ENCODE measurements around the gene TERF2IP. TPM values are rescaled to one million over a fixed set of nuclear protein-coding genes. Genes with fewer than 3 reads are reported as not detected.

Gene TERF2IP
- total RNA-seq, 1 donor, result 39.1 TPM

DNA sequence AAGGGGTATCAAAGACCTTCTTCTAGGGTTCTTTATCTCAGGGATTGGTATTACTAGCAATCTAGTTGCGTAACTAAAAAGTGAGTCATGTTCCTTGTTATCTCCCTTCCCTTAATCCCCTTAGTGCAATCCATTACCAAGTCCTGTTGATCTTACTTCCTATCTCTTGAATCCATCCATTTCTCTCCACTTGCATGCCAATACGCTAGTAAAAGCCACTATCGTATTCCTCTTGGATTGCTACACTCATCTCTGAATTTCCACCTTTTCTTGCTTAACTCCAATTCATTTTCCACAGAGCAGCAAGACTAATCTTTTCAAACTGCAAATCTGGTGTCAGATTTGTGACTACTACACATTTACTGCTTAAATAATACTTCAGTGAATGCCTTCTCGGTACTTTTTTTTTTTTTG is 22.6 kb upstream of the TERF2IP start:
- no peaks in the 10 kb centered on the region for H4K20me1 ChIP-seq (ENCODE audit: insufficient read depth, low read length)
- no peak for DNase-seq (ENCODE audit: insufficient read length, low spot score, missing footprints)
- no peak overlapping the region for H3K4me2 ChIP-seq (ENCODE audit: insufficient read depth, low read length)

DNA sequence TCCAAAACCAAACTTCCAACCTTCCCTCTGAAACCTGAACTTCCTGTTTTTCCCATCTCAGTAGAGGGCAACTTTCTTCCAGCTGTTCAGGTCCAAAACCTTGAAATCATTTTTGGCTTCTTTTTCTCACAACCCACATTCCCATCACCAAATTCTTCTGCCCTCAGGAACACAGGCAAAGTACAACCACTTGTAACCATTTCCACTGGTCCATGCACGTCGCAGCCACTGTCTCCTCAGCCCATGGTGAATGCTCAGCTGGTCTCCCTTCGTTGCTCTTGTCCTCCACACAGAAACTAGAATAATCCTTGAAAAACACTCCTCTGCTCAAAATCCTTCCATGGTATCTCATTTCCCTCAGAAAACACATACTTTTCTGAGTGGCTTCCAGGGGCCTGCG is 20.8 kb upstream of the TERF2IP start:
- Histone ChIP-seq H3K4me3 (ENCODE audit: insufficient read depth, low read length) (no peak overlapping the region), H3K27ac (ENCODE audit: low read depth, low read length) (no peak overlapping the region), H3K9me3 (ENCODE audit: low read depth, low read length) (no peaks in the 10 kb centered on the region), H4K20me1 (ENCODE audit: insufficient read depth, low read length) (no peaks in the 10 kb centered on the region), H3K79me2 (ENCODE audit: insufficient read depth, low read length) (peaks cover 8% of the 10 kb centered on the region), H3K36me3 (ENCODE audit: insufficient read depth, low read length) (peaks cover 59% of the 10 kb centered on the region), H3K4me1 (ENCODE audit: insufficient read depth, low read length) (peaks cover 11% of the 10 kb centered on the region), H2AFZ (ENCODE audit: low read length) (no peak overlapping the region), H3K27me3 (ENCODE audit: insufficient read depth, low read length) (no peaks in the 10 kb centered on the region), H3K4me2 (ENCODE audit: insufficient read depth, low read length) (no peak overlapping the region)
- TF ChIP-seq, protein P1, sequence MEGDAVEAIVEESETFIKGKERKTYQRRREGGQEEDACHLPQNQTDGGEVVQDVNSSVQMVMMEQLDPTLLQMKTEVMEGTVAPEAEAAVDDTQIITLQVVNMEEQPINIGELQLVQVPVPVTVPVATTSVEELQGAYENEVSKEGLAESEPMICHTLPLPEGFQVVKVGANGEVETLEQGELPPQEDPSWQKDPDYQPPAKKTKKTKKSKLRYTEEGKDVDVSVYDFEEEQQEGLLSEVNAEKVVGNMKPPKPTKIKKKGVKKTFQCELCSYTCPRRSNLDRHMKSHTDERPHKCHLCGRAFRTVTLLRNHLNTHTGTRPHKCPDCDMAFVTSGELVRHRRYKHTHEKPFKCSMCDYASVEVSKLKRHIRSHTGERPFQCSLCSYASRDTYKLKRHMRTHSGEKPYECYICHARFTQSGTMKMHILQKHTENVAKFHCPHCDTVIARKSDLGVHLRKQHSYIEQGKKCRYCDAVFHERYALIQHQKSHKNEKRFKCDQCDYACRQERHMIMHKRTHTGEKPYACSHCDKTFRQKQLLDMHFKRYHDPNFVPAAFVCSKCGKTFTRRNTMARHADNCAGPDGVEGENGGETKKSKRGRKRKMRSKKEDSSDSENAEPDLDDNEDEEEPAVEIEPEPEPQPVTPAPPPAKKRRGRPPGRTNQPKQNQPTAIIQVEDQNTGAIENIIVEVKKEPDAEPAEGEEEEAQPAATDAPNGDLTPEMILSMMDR (IDR thresholded peaks at IDR 0.05; ENCODE audit: extremely low read depth, low read depth, low read length), result no peak
- DNase-seq (ENCODE audit: insufficient read length, low spot score, missing footprints), result no peak

More for the DNA sequence above, 22.6 kb upstream of the TERF2IP start:
- no peak overlapping the region for H3K4me3 ChIP-seq (ENCODE audit: insufficient read depth, low read length)
- H3K79me2 ChIP-seq (ENCODE audit: insufficient read depth, low read length), result peaks cover 12% of the 10 kb centered on the region
- no peaks in the 10 kb centered on the region for H3K27me3 ChIP-seq (ENCODE audit: insufficient read depth, low read length)
- no peak overlapping the region for H2AFZ ChIP-seq (ENCODE audit: low read length)
- H3K9me3 ChIP-seq (ENCODE audit: low read depth, low read length), result no peaks in the 10 kb centered on the region
- no peak overlapping the region for H3K27ac ChIP-seq (ENCODE audit: low read depth, low read length)
- H3K4me1 ChIP-seq (ENCODE audit: insufficient read depth, low read length), result peaks cover 17% of the 10 kb centered on the region
- H3K36me3 ChIP-seq (ENCODE audit: insufficient read depth, low read length), result peaks cover 49% of the 10 kb centered on the region
- TF ChIP-seq, protein P1 (IDR thresholded peaks at IDR 0.05; ENCODE audit: extremely low read depth, low read depth, low read length), result no peak

DNA sequence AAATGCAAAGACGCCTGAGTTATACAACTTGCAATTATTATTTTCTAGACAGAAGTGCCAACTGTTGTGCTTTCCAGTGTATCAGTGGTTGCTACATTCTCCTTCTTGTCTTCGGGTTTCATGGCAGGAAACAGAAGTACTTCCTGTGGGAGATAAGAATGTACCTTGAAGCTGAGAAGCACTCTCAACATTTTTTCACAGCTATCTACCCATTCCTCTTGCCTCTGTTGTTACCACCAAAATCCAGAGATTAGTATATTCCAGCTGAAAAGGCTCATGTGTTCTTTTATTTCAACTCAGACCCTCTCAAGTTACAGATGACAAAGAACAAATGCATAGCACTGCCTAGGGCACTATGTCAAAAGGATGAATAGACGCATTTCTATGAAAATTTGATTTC is 19.7 kb upstream of the TERF2IP start:
- H3K4me3 ChIP-seq (ENCODE audit: insufficient read depth, low read length), result no peak overlapping the region
- H4K20me1 ChIP-seq (ENCODE audit: insufficient read depth, low read length), result no peaks in the 10 kb centered on the region
- H3K79me2 ChIP-seq (ENCODE audit: insufficient read depth, low read length), result no peaks in the 10 kb centered on the region
- H2AFZ ChIP-seq (ENCODE audit: low read length), result no peak overlapping the region
- H3K27ac ChIP-seq (ENCODE audit: low read depth, low read length), result no peak overlapping the region
- no peaks in the 10 kb centered on the region for H3K27me3 ChIP-seq (ENCODE audit: insufficient read depth, low read length)
- peaks cover 5% of the 10 kb centered on the region for H3K4me1 ChIP-seq (ENCODE audit: insufficient read depth, low read length)
- H3K36me3 ChIP-seq (ENCODE audit: insufficient read depth, low read length), result peaks cover 68% of the 10 kb centered on the region
- no peaks in the 10 kb centered on the region for H3K9me3 ChIP-seq (ENCODE audit: low read depth, low read length)
- no peak overlapping the region for H3K4me2 ChIP-seq (ENCODE audit: insufficient read depth, low read length)
- no peak for DNase-seq (ENCODE audit: insufficient read length, low spot score, missing footprints)
- TF ChIP-seq, protein P1 (IDR thresholded peaks at IDR 0.05; ENCODE audit: extremely low read depth, low read depth, low read length), result no peak

DNA sequence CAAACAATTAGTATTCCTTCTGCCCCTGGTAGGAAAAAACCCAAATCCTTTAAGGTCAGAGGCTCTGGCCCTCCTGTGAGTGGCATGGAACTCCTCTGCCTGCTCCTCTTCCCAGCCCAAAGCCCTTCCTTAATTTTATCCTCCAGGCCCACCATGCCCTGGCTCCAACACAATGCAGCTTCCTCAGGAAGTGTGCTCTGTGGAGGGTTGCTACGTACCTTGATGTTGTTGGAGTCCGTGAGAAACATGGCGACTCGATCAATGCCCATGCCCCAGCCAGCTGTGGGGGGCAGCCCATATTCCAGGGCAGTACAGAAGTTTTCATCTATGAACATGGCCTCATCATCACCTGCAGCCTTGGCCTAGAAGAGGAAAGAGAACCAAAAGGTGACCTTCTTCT is 19.2 kb upstream of the TERF2IP start:
- DNase-seq (ENCODE audit: insufficient read length, low spot score, missing footprints), result no peak
- Histone ChIP-seq H3K4me3 (ENCODE audit: insufficient read depth, low read length) (no peak overlapping the region), H3K27ac (ENCODE audit: low read depth, low read length) (no peak overlapping the region), H3K79me2 (ENCODE audit: insufficient read depth, low read length) (no peaks in the 10 kb centered on the region), H3K4me2 (ENCODE audit: insufficient read depth, low read length) (no peak overlapping the region), H3K4me1 (ENCODE audit: insufficient read depth, low read length) (peaks cover 5% of the 10 kb centered on the region), H3K9me3 (ENCODE audit: low read depth, low read length) (no peaks in the 10 kb centered on the region), H3K27me3 (ENCODE audit: insufficient read depth, low read length) (no peaks in the 10 kb centered on the region), H3K36me3 (ENCODE audit: insufficient read depth, low read length) (peaks cover 73% of the 10 kb centered on the region), H2AFZ (ENCODE audit: low read length) (no peak overlapping the region), H4K20me1 (ENCODE audit: insufficient read depth, low read length) (no peaks in the 10 kb centered on the region)
- TF ChIP-seq, protein P1 (IDR thresholded peaks at IDR 0.05; ENCODE audit: extremely low read depth, low read depth, low read length), result no peak

All from osteoblast (primary cell).